HL-60 (cell line): Measurements from ENCODE around the gene NDUFA13.

Experiments
- DNase-seq, 2 experiments: peaks; one replicate each; pipeline ENCODE4 v3.0.0-alpha.2; 2010 to 2020; ENCODE audit warnings: low read depth in 1 of 2, low spot score in 1 of 2
- H3K27ac ChIP-seq: fragments of 250-450 bp; sonication (Bioruptor Pico); replicated peaks from 2 replicates; pipeline ENCODE4 v1.5.1; 2020; ENCODE audit warnings: mild to moderate bottlenecking, moderate library complexity
- H3K27me3 ChIP-seq: fragments of 250-450 bp; sonication (Bioruptor Pico); 2 replicates; pipeline ENCODE4 v1.5.1; 2021; ENCODE audit warnings: mild to moderate bottlenecking, moderate library complexity; ENCODE audit not compliant: insufficient read depth, poor library complexity, severe bottlenecking
- H3K4me3 ChIP-seq: replicated peaks from 2 replicates; pipeline ENCODE4 v1.5.1; 2011; ENCODE audit warnings: mild to moderate bottlenecking, control low read depth, low read length; ENCODE audit not compliant: insufficient read depth
- GABPA ChIP-seq: IDR thresholded peaks from 2 replicates; pipeline ENCODE4 v1.6.1; 2012; ENCODE audit warnings: low read depth
- POLR2AphosphoS5 ChIP-seq: IDR thresholded peaks from 2 replicates; pipeline ENCODE4 v1.6.1; 2012; ENCODE audit warnings: low read depth
- SPI1 ChIP-seq: IDR thresholded peaks from 2 replicates; pipeline ENCODE4 v1.6.1; 2012; ENCODE audit warnings: low read depth, mild to moderate bottlenecking, borderline replicate concordance
- TF ChIP-seq, protein P1 (sequence below): IDR thresholded peaks from 2 replicates; pipeline ENCODE4 v1.6.1; 2012; ENCODE audit warnings: low read depth; ENCODE audit not compliant: insufficient replicate concordance
- TF ChIP-seq, protein P2 (sequence below): IDR thresholded peaks from one replicate; pipeline ENCODE4 v1.5.1; 2011; ENCODE audit warnings: low read length, control low read depth, inconsistent platforms; ENCODE audit not compliant: insufficient read depth

NDUFA13 gene

DNA sequence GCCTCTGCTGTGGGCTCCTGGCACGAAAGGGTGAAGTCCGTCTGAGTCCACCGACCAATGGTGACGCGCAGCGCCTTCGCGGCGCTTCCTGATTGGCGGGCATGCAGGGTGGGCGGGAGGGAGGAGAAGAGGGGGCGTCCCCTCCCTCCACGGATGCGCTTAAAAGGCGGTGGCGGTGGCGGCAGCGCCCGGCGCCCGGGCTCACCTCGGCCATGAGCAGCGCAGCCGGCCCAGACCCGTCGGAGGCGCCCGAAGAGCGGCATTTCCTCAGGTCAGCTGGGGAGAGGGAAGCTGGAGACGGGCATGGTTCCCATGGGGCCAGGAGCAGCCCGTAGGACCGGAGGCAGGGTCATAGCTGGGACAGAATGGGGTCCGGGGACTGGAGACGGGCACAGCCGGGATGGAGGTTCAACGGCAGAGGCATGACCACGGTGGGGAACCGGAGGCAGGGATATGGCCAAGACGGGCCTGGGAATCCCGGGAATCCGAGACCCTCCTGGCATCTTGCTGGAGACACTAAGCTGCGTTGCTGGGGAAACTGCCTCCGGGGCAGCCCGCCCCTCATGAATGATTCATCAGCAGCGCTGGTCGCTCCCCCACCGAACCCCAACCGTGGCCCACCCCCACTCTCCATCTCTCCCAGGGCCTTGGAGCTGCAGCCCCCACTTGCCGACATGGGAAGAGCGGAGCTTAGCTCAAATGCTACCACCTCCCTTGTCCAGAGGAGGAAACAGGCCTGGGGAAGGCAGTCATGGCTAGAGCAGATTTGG is 12.9 kb downstream of the NDUFA13 start, which contains the start of gene YJEFN3:
TSS of gene YJEFN3 (plus strand) at position 191 of the 770 bp plus-strand sequence. CDS start at position 213, 22 bp downstream.
- Histone ChIP-seq H3K4me3 (no peak within 1 kb of the TSS), H3K27ac (no peak within 1 kb of the TSS), H3K27me3 (no peaks in the 10 kb centered on the region)
- no peak for DNase-seq
- TF ChIP-seq, protein P1, sequence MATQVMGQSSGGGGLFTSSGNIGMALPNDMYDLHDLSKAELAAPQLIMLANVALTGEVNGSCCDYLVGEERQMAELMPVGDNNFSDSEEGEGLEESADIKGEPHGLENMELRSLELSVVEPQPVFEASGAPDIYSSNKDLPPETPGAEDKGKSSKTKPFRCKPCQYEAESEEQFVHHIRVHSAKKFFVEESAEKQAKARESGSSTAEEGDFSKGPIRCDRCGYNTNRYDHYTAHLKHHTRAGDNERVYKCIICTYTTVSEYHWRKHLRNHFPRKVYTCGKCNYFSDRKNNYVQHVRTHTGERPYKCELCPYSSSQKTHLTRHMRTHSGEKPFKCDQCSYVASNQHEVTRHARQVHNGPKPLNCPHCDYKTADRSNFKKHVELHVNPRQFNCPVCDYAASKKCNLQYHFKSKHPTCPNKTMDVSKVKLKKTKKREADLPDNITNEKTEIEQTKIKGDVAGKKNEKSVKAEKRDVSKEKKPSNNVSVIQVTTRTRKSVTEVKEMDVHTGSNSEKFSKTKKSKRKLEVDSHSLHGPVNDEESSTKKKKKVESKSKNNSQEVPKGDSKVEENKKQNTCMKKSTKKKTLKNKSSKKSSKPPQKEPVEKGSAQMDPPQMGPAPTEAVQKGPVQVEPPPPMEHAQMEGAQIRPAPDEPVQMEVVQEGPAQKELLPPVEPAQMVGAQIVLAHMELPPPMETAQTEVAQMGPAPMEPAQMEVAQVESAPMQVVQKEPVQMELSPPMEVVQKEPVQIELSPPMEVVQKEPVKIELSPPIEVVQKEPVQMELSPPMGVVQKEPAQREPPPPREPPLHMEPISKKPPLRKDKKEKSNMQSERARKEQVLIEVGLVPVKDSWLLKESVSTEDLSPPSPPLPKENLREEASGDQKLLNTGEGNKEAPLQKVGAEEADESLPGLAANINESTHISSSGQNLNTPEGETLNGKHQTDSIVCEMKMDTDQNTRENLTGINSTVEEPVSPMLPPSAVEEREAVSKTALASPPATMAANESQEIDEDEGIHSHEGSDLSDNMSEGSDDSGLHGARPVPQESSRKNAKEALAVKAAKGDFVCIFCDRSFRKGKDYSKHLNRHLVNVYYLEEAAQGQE = no peak
- TF ChIP-seq GABPA (no peak), POLR2AphosphoS5 (no peak), SPI1 (no peak)
- TF ChIP-seq, protein P2, sequence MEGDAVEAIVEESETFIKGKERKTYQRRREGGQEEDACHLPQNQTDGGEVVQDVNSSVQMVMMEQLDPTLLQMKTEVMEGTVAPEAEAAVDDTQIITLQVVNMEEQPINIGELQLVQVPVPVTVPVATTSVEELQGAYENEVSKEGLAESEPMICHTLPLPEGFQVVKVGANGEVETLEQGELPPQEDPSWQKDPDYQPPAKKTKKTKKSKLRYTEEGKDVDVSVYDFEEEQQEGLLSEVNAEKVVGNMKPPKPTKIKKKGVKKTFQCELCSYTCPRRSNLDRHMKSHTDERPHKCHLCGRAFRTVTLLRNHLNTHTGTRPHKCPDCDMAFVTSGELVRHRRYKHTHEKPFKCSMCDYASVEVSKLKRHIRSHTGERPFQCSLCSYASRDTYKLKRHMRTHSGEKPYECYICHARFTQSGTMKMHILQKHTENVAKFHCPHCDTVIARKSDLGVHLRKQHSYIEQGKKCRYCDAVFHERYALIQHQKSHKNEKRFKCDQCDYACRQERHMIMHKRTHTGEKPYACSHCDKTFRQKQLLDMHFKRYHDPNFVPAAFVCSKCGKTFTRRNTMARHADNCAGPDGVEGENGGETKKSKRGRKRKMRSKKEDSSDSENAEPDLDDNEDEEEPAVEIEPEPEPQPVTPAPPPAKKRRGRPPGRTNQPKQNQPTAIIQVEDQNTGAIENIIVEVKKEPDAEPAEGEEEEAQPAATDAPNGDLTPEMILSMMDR = no peak

DNA sequence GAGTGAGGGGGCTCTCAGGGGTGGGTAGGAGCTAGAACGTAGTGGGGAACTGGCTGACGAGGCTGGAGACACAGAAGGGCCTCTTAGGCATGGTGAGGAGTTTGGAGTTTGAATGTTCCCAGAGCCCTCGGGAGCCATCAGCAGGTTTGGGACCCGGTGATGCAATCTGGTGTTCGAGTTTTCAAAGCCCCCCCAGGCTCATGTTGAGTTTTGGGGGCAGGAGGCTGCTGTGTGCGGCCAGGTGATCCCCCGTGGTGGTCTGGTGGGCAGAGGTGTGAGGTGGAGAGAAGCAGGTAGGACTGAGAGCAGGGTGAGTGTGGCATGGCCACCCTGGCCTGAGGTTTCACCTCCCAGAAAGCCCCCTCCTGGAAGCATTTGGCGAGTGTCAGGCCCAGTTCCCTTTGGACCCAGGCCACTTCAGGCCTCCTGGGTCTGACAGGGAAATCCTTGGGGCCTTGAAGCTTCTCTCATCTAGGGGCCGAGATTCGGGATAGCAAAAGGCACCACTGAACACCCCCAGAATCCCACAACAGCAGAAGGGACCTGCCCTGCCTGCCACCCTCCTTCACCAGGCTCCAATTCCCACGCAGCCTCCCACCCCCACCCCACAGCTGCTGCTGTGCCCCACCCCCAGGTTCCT is 13.9 kb downstream of the NDUFA13 start:
- H3K27me3 ChIP-seq = no peaks in the 10 kb centered on the region
- no peak overlapping the region for H3K4me3 ChIP-seq
- no peak overlapping the region for H3K27ac ChIP-seq
- DNase-seq = no peak
- TF ChIP-seq SPI1 = no peak
- TF ChIP-seq, protein P1 = no peak
- no peak for TF ChIP-seq POLR2AphosphoS5
- no peak for TF ChIP-seq GABPA
- TF ChIP-seq, protein P2 = no peak

DNA sequence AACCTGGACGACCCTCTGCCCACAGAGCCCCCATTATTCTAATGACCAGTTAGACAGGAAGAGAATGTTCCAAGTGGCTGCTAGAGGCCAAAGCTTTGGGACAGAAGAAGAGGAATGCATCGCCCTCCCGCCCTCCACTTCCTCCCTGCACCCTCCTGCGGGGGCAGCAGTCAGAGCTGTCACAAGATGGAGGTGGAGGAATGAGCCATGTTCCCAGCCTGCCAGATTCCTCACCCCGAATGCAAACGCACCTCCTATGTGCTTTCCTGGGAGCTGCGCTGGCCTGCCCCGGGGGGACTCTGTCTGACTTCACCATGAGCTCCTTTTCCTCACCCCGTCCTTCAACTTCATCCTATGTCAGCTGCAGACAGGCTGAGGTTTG is 14.4 kb downstream of the NDUFA13 start:
- no peak overlapping the region for H3K27ac ChIP-seq
- no peaks in the 10 kb centered on the region for H3K27me3 ChIP-seq
- DNase-seq = no peak
- no peak overlapping the region for H3K4me3 ChIP-seq
- 0 out of 2 replicates have a peak, but pooled peaks have one; percentile 23 for TF ChIP-seq POLR2AphosphoS5
- peak; percentile 64; the same call in 1 of the 2 replicates for TF ChIP-seq SPI1
- TF ChIP-seq GABPA = no peak

DNA sequence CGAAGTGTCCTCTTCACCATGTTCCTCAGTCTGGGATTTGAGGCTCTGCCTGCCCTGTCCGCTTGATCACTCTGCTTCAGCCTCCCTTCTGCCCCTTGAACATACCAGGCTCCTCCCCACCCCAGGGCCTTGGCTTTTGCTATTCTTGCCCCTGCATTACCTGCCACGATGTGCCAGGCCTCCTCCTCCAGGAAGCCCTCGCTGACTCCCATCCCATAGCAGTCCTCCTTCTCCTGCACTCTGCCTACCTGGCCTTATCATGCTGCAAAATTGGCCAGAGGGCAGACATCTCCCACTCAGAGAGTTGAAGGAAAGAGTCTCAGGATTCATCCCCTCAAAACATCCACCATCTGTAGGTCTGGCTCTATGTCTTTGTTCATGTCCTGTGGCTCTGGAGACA is 14.9 kb downstream of the NDUFA13 start:
- DNase-seq = no peak
- TF ChIP-seq GABPA (no peak), POLR2AphosphoS5 (no peak), SPI1 (no peak)
- TF ChIP-seq, protein P1 = no peak
- TF ChIP-seq, protein P2 = no peak
- no peaks in the 10 kb centered on the region for H3K27me3 ChIP-seq
- H3K4me3 ChIP-seq = no peak overlapping the region
- no peak overlapping the region for H3K27ac ChIP-seq
